Suppressor macrophage (primary cell): ENCODE data around the gene TMEM220.
"Not testable (repeated sequence)": the region's sequence is repeated elsewhere in the genome, so short reads cannot be mapped to it uniquely, and the experiment has no call there.

Source experiments
- DNase-seq, 4 experiments: peaks; one replicate each; pipeline ENCODE4 v3.0.0-alpha.2; 2020 to 2022

The TMEM220 gene

DNA sequence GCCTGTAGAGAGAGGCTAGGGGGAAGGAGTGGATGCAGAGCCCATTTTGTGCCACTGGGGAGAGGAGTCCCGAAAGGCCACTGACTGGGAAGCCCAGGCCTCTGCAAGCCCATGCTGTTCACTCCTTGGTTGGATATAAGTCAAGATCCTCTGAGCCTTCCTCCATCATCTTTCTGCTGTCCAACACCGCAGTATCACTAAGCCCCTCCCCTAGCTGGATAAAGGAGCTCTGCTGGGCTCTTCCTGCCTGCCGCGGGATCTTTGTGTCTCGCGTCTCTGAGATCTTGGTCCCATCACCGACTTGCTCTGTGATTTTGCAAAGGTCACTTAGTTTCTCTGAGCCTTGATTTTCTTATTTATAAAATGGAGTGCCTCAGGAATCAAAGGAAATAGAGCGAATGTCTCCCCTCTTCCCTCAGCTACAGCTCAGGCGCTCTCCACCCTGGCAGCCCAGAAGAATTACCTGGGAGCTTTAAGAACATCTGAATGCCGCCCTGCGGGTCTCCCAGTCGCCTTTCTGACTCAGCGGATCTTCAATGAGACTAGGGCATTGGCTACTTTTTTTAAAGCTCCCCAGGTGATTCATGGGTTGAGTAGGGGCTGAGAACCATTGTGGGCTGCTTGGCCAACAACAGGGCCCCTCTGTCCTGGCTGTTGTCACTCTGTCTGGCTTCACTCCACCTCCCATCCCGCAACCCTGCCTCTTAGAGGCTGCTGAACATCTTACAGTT lies 25.2 kb upstream of the TMEM220 start:
- no peak for DNase-seq

DNA sequence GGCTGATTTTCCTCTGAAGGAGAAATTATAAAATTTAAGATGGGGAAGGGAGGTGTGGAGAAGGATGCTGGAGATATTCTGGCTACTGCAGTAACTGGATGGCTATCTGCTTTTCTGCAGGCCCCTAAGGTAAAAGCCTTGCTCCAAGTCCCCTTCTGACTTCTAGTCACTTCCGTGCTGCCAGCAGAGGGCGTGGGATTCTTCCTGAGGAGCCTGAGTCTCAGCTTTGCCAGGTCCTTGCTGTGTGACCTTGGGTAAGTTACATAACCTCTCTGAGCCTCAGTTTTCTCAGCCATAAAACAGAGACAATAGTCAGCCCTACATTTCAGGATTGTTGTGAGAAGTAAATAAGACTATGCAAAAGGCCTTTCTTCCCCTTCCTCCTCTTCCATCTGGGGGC lies 24.3 kb upstream of the TMEM220 start:
- DNase-seq, result peak in 3 of 4 experiments; percentile 14 to 57 (median 38)

DNA sequence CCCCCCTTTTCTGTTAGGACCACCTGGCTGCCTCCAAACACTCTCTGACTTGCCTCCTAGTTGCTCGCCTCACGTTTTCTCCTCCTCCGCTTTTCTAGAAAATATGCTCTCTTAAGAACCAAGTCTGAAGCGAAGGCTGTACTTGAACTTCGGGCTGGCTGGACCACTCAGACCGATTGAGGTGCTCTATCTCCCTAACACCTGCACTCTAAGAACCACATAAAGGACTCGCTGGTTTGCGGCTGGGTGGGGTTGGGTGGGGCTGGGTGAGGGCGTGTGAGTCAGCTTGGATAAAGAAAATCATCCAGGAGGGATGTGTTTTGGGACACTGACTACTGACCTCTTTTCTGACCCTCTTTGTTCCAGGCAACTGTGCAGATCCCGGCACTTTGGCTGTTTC lies 22.9 kb upstream of the TMEM220 start:
- DNase-seq, result no peak

DNA sequence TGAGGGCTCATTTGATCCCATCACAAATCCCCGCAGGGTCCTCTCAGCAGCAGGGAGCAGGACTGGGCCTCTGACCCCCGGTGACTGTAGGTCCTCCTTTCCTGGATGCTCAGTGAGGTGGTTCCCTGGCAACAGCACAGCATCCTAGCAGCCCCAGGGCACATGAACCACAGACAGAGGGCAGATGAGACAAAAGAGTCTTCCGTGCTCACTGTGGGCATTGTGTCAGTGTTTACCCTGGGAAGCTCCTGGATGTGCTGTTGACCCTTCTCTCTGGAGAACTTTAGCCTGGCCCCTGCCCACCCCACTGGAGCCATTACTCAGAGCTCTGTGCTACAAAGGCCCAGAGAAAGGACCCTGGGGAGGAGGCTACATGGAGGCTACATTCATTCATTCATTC lies 21.7 kb upstream of the TMEM220 start:
- no peak for DNase-seq

DNA sequence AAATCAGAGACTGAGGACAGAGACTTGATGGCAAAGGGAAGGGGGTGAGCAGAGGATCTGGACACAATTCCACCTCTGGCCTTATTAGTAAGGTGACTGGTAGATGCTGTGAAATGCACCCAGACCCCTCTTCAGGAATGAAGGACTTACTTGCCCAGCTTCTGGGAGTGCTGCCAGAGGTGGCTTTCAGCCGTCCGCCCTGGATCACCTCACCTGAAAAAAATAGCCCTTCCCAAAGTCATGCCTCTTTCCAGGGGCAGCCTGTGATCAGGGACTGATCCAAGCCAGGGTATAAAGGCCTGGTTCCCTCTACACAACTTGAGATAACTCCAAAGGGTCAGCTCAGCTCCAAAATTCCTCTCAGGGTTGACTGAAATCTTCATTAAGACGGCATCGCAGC lies 20.4 kb upstream of the TMEM220 start:
- no peak for DNase-seq

DNA sequence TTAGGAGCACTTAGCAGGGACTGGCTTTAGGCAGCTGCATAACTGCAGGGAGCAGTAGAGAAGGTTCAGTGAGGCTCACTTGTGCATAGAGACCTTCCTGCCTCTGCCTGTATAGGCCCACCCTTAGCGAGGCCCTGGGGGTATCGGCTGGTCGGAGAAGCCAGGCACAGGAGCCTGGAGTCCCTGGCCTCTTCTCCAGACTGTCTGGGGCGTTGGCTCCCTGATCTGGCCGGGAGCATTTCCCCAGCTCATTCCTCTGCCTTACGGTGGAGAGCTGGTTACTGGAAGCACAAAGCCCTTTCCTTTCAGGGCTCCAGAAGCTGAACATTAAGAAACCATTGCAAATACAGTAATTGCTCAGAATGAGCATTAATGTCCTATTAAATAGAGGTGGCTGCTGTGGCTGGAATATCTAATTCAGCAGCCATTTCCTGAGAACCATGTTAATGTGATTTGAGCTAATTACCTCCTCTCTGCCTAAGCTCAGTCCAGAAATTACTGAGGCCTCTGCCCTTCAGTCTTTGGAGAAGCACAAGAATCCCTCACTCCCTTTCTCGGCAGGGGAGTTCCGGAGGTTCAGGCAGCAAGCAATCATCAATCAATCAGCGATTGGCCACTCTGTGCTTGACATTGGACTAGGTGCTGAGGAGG lies 18.8 kb upstream of the TMEM220 start:
- DNase-seq, result no peak

DNA sequence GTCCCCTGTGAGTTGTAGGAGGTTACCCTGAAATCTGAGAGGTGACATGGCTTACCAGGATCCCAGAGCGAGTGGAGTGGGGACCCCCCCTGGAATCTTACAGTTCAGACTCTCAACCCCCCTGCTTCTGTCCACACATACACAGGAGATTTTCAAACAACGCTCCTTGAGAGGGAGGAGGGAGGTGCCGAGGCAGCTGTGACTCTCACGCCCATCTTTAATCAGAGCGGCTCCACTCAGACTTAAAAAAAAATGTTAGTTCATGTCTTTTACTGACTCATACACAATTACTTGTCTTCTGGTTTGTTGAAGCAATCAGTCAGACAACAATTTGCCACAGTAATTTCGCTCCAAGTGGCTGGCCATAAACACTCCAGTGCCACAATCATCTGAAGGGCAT lies 15.4 kb upstream of the TMEM220 start:
- DNase-seq, result no peak

DNA sequence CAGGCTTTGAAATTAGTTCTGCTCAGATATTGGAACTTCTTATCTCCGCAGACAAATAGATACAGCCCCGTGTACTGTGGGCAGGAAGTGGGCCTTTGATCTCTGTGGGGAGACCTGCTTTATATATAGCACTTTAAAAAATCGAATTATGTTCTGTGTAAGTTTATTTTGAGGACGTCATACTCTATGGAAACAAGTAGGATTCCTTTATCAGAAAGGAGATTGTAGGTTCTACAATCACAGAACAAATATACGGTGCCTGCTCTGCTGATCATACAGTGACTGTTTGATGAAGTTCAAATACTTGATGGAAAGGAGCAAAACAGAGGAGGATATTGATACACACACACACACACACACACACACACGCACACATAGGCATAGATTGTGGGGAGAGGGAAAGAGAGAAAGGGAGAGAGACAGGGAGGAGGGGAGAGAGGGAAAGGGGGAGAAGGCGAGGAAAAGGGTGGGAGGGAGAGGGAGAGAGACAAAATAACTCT lies 14.7 kb upstream of the TMEM220 start:
- DNase-seq, result no peak

DNA sequence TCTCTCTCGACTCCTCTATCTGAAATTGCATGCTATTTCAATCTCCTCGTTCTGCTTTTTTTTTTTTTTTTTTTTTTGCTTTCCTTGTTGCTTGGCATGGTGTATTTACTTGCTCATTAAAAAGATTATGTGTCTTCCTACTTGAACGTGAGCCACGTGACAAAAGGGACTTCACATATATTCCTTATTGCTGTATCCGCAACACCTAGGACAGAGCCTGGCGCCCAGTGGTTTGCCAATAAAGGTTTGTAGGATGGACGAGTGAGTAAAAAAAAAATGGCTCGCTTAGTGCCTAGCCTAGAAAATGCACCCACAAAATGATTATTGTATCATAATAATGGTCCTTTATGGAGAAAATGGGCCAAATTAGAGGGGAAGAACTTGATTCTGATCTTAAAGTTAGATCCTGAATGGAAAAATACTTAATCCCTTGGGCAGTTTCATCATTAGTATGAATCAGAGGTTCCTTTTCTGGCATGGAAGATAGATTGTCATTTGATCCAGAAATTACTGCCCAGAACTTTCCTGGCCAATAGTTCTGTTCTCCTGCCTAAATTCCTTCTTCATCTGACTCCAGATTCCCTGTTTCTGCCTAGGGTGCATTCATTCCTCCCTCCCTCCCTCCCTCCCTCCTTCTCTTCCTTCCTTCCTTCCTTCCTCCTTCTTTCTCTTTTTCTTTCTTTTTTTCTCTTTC lies 13.6 kb upstream of the TMEM220 start:
- no peak for DNase-seq

DNA sequence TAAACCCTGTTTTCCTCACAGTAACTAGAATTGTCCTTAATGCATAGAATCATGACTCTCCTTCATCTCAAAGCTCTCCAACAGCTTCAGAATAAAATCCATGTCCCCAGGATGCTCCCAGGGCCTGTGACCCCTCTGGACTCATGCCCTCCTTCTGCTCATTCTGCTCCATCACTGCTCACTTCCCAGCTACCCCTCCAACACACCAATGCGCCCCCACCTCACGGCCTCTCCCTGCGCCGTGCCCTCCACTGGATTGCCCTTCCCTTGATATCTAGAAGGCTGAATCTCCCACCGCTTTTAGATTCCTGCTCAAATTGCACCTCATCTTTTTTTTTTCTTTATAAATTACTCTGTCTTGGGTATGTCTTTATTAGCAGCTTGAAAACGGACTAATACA lies 12.6 kb upstream of the TMEM220 start:
- DNase-seq, result no peak

DNA sequence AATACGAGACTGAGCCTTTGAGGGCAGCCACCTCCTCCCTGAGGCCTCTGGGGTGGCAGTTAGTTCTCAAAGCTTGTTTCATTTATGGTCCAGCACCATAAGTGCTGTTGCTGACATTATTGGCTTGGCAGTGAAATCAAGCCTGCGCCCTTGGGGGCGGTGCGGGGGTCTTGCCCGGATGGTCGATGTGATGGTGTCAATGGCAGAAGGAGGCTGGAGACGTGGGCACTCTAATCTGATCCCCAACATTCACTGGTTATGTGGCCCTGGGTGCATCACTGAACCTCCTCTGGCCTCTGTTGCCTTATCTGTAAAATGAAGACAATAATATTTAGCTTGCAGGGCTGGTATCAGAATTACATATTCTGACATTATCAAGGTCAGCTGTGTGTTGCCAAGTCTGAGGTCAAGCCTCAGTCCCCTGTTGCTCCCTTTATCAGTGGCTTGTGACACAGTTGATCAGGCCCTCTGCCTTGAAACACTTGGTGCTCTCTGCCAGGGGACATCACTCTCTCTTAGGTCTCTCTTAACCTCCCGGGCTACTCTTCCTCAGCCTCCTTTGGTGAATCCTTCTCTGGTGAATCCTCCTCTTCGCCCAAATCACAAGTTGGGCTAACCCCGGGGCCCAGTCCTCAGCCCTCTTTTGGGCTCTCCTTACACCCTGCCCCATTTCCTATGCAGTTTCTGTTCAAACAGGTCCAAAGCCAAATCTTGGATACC lies 11.8 kb upstream of the TMEM220 start:
- no peak for DNase-seq

DNA sequence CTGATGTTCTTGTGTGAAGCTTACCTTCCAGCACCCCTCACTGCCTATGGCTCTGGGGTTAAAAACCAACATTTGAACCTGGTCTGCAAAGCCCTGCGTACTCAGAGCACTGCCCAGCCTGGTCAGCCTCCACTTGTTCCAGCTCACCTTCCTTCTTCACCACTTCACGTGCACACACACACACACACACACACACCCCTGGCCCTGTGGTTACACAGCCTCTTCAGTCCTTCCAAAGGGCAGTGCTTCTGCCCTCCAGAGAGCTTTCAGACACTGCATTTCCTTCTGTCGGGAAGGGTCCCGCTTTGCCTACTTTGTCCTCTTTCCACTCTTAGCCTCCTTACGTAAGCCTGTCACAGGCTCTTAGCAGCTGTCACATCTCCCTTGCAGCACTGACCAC lies 9.6 kb upstream of the TMEM220 start:
- DNase-seq, result no peak

DNA sequence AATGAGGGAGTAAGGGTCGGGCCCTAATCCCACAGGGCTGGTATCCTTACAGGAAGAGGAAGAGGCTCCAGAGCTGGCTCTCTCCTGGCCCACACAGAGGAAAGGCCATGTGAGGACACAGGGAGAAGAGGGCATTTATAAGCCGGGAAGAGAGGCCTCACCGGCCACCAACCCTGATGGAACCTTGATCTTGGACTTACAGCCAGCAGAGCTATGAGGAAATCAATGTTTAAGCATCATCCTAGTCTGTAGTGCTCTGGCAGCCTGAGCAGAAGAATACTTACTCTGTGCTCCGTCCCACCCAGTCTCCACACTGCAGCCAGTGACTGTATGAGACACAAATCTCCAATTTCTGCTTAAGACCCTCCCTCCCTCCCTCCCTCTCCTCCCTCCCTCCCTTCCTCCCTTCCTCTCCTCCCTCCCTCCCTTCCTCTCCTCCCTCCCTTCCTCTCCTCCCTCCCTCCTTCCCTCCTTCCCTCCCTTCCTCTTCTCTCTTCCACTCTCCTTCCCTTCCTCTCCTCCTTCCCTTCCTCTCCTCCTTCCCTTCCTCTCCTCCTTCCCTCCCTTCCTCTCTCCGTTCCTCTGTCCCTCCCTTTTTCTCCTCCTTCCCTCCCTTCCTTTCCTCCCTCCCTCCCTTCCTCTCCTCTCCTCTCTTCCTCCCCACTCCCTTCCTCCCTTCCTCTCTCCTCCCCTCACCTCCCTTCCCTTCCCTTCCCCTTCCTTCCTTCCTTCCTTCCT lies 8.9 kb upstream of the TMEM220 start:
- DNase-seq, result no peak

DNA sequence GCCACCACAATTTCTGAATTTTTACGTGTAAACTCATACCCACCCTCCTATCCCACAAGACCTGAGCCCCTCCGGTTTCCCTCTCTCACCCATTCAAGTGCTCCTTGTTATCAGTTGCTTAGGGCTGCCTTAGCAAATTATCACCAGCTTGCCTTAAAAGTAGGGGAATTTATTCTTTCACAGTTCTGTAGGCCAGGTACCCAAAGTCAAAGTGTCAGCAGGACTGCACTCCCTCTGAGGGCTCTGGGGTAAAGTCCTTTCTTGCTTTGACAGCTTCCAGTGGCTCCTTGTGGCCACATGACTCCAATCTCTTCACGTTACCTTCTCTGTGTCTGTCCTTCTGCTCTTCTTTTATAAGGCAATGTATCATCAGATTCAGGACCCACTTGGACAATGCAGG lies 7.9 kb upstream of the TMEM220 start:
- DNase-seq, result no peak

DNA sequence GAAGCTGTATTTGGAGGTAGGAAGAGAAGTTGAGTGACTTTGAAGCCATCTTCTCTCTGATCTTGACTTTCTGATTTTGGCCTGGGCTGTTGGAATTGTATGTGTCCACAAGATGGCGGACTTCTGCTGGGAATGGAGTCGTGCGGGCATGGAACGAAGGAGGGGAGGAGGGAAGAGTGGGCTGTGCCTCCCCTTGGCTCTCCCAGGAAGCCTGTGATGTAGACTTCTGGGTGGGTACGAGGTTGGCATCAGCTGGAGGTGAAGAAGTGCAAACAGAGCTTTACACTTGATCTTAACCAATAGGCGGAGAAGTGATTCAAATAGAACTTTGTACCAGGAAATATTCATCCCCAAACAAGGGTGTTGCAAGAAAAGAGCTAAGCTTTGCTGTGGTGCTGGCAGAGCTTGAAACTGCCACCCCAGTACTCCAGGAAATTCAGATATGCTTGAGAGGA lies 7.4 kb upstream of the TMEM220 start:
- peak; percentile 45 to 67 (median 56) for DNase-seq

DNA sequence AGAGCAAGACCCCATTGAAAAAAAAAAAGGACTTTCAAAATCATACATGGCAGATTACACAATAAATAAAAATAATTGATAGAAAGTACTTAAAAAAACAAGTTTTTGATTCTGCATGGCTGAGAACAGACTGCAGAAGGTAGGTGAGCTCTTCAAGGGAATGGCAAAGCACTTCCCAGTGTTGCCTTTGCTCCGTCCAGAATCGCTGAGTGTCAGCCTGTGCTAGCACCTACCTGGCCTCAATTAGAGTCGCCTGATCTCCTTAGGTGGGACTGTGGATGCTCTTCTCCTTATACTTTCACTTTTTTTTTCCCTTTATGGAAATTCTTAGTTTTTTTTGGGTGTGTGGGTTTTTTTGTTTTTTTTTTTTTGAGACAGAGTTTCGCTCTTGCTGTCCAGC lies 6.0 kb upstream of the TMEM220 start:
- no peak for DNase-seq

DNA sequence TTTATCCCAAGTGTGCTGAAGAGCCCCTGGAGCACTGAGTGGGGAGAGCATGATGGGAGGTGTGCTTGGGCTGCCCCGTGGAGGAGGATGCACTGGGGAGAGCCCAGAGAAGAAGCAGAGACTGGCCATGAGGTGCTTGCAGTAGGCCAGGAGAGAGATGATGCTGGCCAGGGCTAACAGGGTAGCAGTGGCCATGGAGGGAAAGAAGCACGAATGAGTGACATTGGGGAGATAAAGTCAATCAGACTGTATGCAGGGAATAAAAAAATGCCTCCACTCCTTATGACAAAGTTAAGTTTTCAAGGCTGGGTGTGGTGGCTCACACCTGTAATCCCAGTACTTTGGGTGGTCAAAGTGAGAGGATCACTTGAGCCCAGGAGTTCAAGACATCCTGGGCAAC lies 5.4 kb upstream of the TMEM220 start:
- DNase-seq, result no peak

DNA sequence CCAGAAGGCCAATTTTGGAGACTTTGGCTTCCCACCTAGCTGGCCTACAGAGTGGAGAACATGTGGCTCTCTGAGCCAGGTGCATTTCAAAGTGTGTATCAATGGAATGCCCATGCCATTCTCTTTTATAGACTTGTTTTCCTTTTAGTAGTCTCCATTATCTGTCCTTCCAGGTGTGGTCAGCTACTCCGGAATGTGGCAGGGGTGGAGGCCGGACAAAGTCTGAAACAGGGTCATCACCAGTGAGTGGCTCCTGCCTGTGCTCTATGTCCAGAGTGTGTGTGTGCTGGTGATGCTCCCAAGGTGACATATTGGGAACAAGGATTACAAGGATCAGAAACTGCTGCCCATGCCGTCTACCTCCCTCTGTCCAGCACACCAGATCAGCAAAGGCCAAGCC lies 3.8 kb upstream of the TMEM220 start:
- DNase-seq, result no peak

DNA sequence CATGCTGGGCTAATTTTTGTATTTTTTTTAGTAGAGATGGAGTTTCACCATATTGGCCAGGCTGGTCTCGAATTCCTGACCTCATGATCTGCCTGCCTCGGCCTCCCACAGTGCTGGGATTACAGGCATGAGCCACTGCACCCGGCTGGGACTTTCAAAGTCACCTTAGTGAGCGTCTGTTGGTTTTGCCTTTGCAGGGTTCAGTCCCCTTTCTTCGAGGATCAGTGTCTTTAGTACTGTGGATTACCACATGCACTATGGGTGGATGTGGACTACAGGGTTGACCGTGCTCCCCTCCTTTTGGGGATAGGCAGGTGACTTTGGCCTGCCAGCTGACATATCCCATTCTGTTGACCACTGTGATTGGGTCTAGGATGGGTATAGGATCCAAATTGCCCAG lies 2.3 kb upstream of the TMEM220 start:
- DNase-seq, result not testable (repeated sequence)

DNA sequence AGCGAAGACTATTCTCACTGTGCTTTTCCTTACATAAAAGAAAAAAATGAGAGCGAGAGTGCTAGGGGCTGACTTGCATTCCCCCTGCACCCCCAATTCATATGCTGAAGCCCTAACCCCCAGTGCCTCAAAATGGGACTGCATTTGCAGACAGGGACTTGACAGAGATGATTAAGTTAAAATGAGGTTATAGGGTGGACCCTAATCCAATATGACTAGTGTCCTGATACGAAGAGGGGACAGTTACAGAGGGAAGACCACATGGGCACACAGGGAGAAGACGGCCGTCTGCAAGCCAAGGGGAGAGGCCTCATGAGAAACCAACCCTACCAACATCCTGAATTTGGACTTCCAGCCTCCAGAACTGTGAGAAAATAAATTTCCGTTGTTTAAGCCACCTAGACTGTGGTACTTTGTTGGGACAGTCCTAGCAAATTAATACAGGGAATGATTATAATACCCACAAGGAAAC lies 1.6 kb upstream of the TMEM220 start:
- DNase-seq, result no peak

DNA sequence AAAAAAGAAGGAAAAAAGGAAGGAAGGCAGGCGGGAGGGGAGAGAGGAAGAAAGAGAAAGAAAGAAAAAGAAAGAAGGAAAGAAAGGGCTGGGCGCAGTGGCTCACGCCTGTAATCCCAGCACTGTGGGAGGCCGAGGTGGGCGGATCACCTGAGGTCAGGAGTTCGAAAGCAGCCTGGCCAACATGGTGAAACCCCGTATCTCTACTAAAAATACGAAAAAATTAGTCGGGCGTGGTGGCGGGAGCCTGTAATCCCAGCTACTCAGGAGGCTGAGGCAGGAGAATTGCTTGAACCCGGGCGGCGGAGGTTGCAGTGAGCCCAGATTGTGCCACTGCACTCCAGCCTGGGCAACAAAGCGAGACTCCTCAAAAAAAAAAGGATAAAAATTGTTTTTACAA lies 424 bp upstream of the TMEM220 start:
- not testable (repeated sequence) for DNase-seq

DNA sequence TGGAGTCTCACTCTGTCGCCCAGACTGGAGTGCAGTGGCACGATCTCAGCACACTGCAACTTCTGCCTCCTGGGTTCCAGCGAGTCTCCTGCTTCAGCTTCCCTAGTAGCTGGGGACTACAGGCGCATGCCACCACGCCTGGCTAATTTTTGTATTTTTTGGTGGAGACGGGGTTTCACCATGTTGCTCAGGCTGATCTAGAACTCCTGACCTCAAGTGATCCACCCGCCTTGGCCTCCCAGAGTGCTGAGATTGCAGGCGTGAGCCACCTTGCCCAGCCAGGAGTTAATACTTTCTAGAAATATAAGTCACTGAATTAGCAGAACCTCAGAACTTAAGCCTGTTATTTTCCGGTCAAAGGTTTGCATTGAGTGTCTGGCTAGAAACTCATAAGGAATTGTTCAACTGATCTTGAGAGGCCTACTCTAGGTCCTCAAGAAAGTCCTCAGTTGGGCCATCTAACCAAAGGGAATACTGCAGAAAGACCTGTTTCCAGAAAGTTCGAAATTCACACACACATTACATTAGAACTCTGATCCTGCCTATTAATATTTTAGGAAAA lies 1.4 kb downstream of the TMEM220 start:
- no peak for DNase-seq
